Activated naive CD8-positive, alpha-beta T cell treated with anti-CD3 and anti-CD28 coated beads, Interleukin-2, amount 50 U/mL, for 24 hours (primary cell): ENCODE results near the gene ENTR1.

ENCODE experiments used
- ATAC-seq: fragments of 150-1000 bp; cut with Tn5 transposase; one replicate; pipeline ENCODE4 v1.10.0; 2021
- DNase-seq: peaks from one replicate; pipeline ENCODE4 v3.0.0; 2021
- H3K27ac Mint-ChIP-seq: one replicate; pipeline ENCODE4 v1.8.0; 2021; ENCODE audit warnings: mild to moderate bottlenecking, mixed read lengths
- H3K27me3 Mint-ChIP-seq: one replicate; pipeline ENCODE4 v1.8.0; 2021; ENCODE audit warnings: mixed read lengths
- H3K36me3 Mint-ChIP-seq: one replicate; pipeline ENCODE4 v1.8.0; 2021; ENCODE audit warnings: low read depth, mixed read lengths
- H3K4me1 Mint-ChIP-seq: one replicate; pipeline ENCODE4 v1.8.0; 2021; ENCODE audit warnings: mixed read lengths
- H3K4me3 Mint-ChIP-seq: one replicate; pipeline ENCODE4 v1.8.0; 2021; ENCODE audit warnings: mild to moderate bottlenecking, moderate library complexity, mixed read lengths
- H3K9me3 Mint-ChIP-seq: one replicate; pipeline ENCODE4 v1.8.0; 2021; ENCODE audit warnings: mixed read lengths

The ENTR1 gene

GRCh38 chr9:136387217-136387616, 23.2 kb downstream of the ENTR1 start:
- H3K4me1 Mint-ChIP-seq, result peaks cover 23% of the 10 kb centered on the region
- no peak for DNase-seq

GRCh38 chr9:136386018-136386417, 24.4 kb downstream of the ENTR1 start:
- DNase-seq, result no peak
- Mint-ChIP-seq H3K9me3 (no peaks in the 10 kb centered on the region), H3K27me3 (no peaks in the 10 kb centered on the region), H3K4me1 (peaks cover 23% of the 10 kb centered on the region), H3K36me3 (peaks cover 57% of the 10 kb centered on the region), H3K4me3 (no peak overlapping the region), H3K27ac (peak overlapping the region; percentile 29)
- ATAC-seq, result no peak

More at GRCh38 chr9:136387217-136387616, 23.2 kb downstream of the ENTR1 start:
- Mint-ChIP-seq H3K36me3 (peaks cover 61% of the 10 kb centered on the region), H3K9me3 (no peaks in the 10 kb centered on the region), H3K27me3 (no peaks in the 10 kb centered on the region), H3K4me3 (no peak overlapping the region), H3K27ac (no peak overlapping the region)
- no peak for ATAC-seq

DNA sequence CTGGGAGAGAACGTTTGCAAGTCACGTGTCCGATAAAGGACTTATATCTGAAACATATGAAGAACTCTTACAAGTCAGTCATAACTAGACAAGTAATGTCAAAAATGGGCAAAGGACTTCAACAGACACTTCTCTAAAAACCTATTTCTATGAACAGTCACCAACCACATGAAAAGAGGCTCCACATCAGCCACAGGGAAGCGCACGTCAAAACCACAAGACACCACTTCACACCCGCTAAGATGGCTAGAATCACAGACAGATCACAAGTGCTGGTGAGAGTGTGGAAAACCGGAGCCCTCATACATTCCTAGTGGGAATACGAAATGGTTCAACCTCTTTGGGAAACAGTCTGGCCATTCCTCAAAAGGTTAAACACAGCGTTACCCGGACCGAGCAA, 25.4 kb downstream of the ENTR1 start:
- H3K27ac Mint-ChIP-seq, result peak overlapping the region; percentile 62
- peak overlapping the region; percentile 51 for H3K4me3 Mint-ChIP-seq

GRCh38 chr9:136383436-136383835, 27.0 kb downstream of the ENTR1 start:
- H3K27me3 Mint-ChIP-seq, result no peaks in the 10 kb centered on the region
- H3K36me3 Mint-ChIP-seq, result peaks cover 45% of the 10 kb centered on the region

More for the DNA sequence above, 25.4 kb downstream of the ENTR1 start:
- Mint-ChIP-seq H3K9me3 (no peaks in the 10 kb centered on the region), H3K4me1 (peaks cover 23% of the 10 kb centered on the region), H3K36me3 (peaks cover 56% of the 10 kb centered on the region), H3K27me3 (no peaks in the 10 kb centered on the region)
- no peak for DNase-seq
- ATAC-seq, result peak; percentile 66

GRCh38 chr9:136381966-136382513, 28.4 kb downstream of the ENTR1 start:
- Mint-ChIP-seq H3K27me3 (no peaks in the 10 kb centered on the region), H3K27ac (no peak overlapping the region), H3K36me3 (peaks cover 33% of the 10 kb centered on the region), H3K9me3 (no peaks in the 10 kb centered on the region), H3K4me3 (no peak overlapping the region), H3K4me1 (peaks cover 19% of the 10 kb centered on the region)
- DNase-seq (no peak), ATAC-seq (no peak)

More at GRCh38 chr9:136383436-136383835, 27.0 kb downstream of the ENTR1 start:
- Mint-ChIP-seq H3K4me1 (peaks cover 23% of the 10 kb centered on the region), H3K9me3 (no peaks in the 10 kb centered on the region), H3K4me3 (no peak overlapping the region), H3K27ac (no peak overlapping the region)
- DNase-seq (no peak), ATAC-seq (no peak)

DNA sequence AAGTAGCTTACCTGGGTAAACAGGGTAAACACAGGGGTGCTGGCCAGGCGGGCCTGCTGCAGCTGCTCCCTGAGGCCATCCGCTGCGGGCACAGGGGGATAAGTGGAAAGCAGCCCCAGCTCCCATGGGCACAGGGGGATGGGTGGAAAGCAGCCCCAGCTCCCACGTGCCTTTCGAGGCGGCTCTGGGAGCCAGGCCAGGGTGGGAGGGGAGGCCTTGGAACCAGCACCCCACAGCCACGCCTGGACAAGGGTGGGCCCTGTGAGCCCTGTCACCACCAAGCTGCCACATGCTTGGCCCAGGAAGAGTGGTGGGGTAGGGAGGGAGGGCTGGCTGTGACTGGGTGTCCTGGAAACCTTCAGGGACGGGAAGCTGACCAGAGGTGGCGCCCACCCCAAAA, 29.1 kb downstream of the ENTR1 start:
- Mint-ChIP-seq H3K27ac (no peak overlapping the region), H3K27me3 (no peaks in the 10 kb centered on the region), H3K4me1 (peaks cover 18% of the 10 kb centered on the region), H3K4me3 (no peak overlapping the region), H3K36me3 (peaks cover 29% of the 10 kb centered on the region), H3K9me3 (no peaks in the 10 kb centered on the region)
- no peak for DNase-seq
- no peak for ATAC-seq

GRCh38 chr9:136380381-136380780, 30.0 kb downstream of the ENTR1 start:
- Mint-ChIP-seq H3K27me3 (no peaks in the 10 kb centered on the region), H3K9me3 (no peaks in the 10 kb centered on the region), H3K36me3 (peaks cover 20% of the 10 kb centered on the region), H3K4me3 (no peak overlapping the region), H3K27ac (no peak overlapping the region), H3K4me1 (peaks cover 9% of the 10 kb centered on the region)
- ATAC-seq, result no peak
- DNase-seq, result no peak

DNA sequence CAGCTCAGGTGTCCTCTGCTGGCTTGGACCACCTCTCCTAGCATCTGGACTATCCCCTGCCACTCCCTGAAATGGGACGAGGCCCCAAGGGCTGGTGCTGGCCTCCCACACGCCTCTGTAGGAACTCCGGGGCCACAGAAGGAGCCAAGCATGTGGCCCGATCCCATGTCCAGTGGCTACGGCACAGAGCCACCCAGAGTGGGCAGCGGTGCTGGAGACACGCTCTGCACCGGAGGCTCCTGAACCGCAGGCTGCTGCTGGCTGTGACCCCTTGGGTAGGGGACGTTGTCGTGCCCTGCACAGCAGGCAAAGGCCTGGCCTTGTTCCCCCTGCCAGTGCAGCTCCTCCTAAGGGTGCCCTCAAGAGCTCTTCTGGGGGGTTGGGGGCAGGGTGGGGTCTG, 30.5 kb downstream of the ENTR1 start:
- Mint-ChIP-seq H3K36me3 (peaks cover 16% of the 10 kb centered on the region), H3K4me1 (peaks cover 4% of the 10 kb centered on the region), H3K27me3 (no peaks in the 10 kb centered on the region), H3K27ac (no peak overlapping the region), H3K4me3 (no peak overlapping the region), H3K9me3 (no peaks in the 10 kb centered on the region)
- ATAC-seq (no peak), DNase-seq (no peak)

DNA sequence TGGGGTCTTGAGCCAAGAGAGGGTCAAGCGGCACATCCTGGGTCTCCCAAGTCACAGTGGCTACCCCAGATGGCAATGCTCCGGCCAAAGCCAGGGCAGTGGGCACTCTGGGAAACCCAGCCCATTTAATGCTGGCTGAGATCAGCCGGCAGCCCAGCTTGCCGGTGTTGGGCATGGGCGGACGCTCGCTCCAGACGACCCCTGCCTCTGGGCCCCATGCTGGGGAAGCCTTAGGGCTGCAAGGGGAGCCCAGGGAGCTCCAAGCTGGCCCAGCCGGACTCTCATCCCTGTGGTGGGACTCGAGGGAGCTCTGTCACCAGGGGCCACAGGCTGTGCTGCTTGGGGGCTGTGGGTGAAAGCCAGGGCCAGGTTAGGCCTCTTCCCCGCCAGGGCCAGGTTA, 31.0 kb downstream of the ENTR1 start:
- no peak overlapping the region for H3K27ac Mint-ChIP-seq
- peaks cover 14% of the 10 kb centered on the region for H3K36me3 Mint-ChIP-seq
- no peaks in the 10 kb centered on the region for H3K27me3 Mint-ChIP-seq
- no peak for DNase-seq
- ATAC-seq, result no peak
- no peak overlapping the region for H3K4me3 Mint-ChIP-seq
- no peaks in the 10 kb centered on the region for H3K9me3 Mint-ChIP-seq
- no peaks in the 10 kb centered on the region for H3K4me1 Mint-ChIP-seq

GRCh38 chr9:136379003-136379287, 31.5 kb downstream of the ENTR1 start:
- ATAC-seq (no peak), DNase-seq (no peak)
- H3K9me3 Mint-ChIP-seq, result no peaks in the 10 kb centered on the region
- H3K36me3 Mint-ChIP-seq, result peaks cover 9% of the 10 kb centered on the region
- H3K4me3 Mint-ChIP-seq, result no peak overlapping the region
- no peaks in the 10 kb centered on the region for H3K27me3 Mint-ChIP-seq
- no peaks in the 10 kb centered on the region for H3K4me1 Mint-ChIP-seq
- H3K27ac Mint-ChIP-seq, result no peak overlapping the region

- no peaks in the 10 kb centered on the region for H3K27me3 Mint-ChIP-seq
- H3K36me3 Mint-ChIP-seq, result peaks cover 7% of the 10 kb centered on the region
- DNase-seq, result no peak
- no peak overlapping the region for H3K27ac Mint-ChIP-seq
- H3K4me3 Mint-ChIP-seq, result no peak overlapping the region
- ATAC-seq, result no peak
- no peaks in the 10 kb centered on the region for H3K4me1 Mint-ChIP-seq
- H3K9me3 Mint-ChIP-seq, result no peaks in the 10 kb centered on the region
These were observed 32.0 kb downstream of the ENTR1 start for GRCh38 chr9:136378170-136379002.

- H3K27me3 Mint-ChIP-seq, result no peaks in the 10 kb centered on the region
- H3K27ac Mint-ChIP-seq, result no peak overlapping the region
- H3K4me1 Mint-ChIP-seq, result peaks cover 3% of the 10 kb centered on the region
- H3K9me3 Mint-ChIP-seq, result no peaks in the 10 kb centered on the region
- ATAC-seq (no peak), DNase-seq (no peak)
- H3K4me3 Mint-ChIP-seq, result no peak overlapping the region
- peaks cover 7% of the 10 kb centered on the region for H3K36me3 Mint-ChIP-seq
These were observed 32.9 kb downstream of the ENTR1 start for GRCh38 chr9:136377341-136378169.

DNA sequence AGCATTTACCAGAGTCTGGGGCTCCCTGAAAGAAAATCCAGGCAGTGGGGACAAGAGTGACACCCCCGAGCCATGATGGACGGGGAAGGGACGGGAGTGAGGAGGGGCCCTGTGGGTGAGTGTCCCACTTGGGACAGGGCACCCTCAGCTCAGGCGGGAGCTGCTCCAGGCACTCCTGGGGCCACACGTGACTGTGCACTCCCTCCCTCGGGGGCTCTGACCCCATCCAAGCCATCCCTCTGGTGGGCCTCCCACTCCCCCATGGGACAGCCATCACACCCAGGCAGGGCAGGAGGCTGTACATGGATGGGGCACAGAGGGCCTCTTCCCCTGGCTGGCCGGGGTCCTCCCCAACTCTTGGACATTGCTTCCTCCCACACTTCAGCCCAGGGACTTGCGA, 34.0 kb downstream of the ENTR1 start:
- no peak overlapping the region for H3K4me3 Mint-ChIP-seq
- H3K27me3 Mint-ChIP-seq, result no peaks in the 10 kb centered on the region
- H3K27ac Mint-ChIP-seq, result no peak overlapping the region
- DNase-seq, result no peak
- no peaks in the 10 kb centered on the region for H3K9me3 Mint-ChIP-seq
- ATAC-seq, result no peak
- H3K4me1 Mint-ChIP-seq, result peaks cover 3% of the 10 kb centered on the region
- peaks cover 5% of the 10 kb centered on the region for H3K36me3 Mint-ChIP-seq

DNA sequence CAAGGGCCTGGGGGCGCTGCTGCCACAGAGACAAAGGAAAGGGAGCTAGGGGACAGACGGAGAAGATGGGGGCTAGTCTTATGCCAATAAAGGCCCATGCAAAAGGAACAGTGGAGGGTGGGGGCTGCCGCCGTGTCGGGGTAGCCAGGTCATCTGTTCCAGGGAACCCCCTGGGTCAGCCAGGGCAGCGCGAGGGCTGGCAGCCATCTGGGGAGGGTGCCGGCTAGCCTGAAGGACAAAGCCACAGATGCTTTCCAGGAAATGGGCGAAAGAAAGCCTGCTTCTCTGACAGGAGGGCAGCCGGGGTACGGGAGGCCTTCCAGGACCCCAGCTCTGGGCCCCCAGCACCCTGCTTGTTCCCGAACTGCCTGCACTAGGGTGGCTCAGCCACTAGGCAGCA, 35.3 kb downstream of the ENTR1 start:
- no peak for ATAC-seq
- H3K9me3 Mint-ChIP-seq, result no peaks in the 10 kb centered on the region
- no peak overlapping the region for H3K27ac Mint-ChIP-seq

DNA sequence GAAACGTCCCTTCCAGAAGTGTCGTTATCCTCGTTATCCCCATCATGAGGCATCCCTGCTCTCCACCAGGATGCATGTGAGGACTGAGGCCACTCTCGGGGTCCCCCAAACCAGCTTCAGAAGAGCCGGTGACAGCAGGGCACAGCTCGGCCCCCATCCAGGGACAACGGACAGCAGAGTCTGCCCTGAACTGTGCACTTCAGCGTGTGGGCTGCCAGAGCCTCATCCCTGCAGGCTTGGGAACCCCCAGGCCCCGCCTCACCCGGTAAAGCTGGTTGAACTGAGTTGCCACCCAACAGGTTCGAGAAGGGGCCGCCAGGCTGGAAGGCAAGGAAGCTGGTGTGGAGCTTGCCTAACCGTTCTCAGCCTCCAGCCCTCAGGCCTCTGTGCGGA, 36.2 kb downstream of the ENTR1 start:
- Mint-ChIP-seq H3K36me3 (peaks cover 2% of the 10 kb centered on the region), H3K27me3 (no peaks in the 10 kb centered on the region), H3K4me1 (peaks cover 3% of the 10 kb centered on the region), H3K27ac (no peak overlapping the region), H3K4me3 (no peak overlapping the region), H3K9me3 (no peaks in the 10 kb centered on the region)
- ATAC-seq (no peak), DNase-seq (no peak)

More for the DNA sequence above, 35.3 kb downstream of the ENTR1 start:
- H3K4me3 Mint-ChIP-seq, result no peak overlapping the region
- peaks cover 2% of the 10 kb centered on the region for H3K36me3 Mint-ChIP-seq
- H3K4me1 Mint-ChIP-seq, result peaks cover 3% of the 10 kb centered on the region
- DNase-seq, result no peak
- H3K27me3 Mint-ChIP-seq, result no peaks in the 10 kb centered on the region
